Stimulated activated CD4-positive, alpha-beta T cell treated with anti-CD3 and anti-CD28 coated beads, Interleukin-12 subunit alpha, Interleukin-12 subunit beta, amount 100 ng/mL, for 24 hours (primary cell): ENCODE data around the gene BGN.
A peak's percentile ranks its signal among the peaks of the same experiment; 100 is the strongest.

Source experiments
- DNase-seq, 2 experiments: peaks; one replicate each; pipeline ENCODE4 v3.0.0-alpha.2; 2020; ENCODE audit warnings: low read depth in 2 of 2

Gene BGN

DNA sequence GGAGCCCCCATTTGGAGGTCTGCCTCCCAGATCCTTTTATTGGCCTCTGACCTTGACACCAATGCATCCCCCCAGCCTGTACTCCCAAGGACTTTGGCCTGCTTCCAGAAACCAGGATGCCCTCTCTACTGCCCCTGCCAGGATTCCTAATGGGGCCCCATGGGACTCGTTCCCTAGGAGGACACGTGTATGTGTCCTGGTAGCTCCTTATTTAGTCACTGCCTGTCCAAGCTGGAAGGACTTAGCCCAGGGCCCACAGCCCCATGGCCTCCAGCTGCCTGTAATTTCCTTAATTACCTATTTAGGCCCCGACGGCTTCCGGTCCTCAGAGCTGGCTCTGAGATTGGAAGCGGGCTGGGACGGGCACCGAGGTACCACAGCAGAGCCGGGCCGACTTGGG lies 32.0 kb downstream of the BGN start:
- DNase-seq: no peak

DNA sequence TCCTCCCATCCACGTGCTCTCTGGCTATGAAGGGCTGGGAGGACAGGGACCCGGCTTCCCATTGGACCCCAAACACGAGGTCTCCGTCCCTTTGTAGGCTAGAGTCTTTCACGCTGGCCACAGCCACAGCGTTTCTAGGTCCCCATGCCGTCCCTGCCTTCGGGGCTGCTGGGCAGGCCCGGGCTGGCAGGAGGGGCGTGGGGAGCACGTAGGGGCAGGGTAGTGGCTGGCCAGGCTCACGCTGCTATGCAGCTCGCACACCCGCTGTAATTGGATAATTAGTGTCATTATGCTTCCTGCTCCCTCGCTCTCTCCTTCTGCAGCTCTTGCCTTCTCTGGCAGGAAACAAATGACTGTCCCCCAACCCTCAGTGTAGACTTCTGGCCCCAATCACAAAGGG lies 32.4 kb downstream of the BGN start:
- DNase-seq: no peak

DNA sequence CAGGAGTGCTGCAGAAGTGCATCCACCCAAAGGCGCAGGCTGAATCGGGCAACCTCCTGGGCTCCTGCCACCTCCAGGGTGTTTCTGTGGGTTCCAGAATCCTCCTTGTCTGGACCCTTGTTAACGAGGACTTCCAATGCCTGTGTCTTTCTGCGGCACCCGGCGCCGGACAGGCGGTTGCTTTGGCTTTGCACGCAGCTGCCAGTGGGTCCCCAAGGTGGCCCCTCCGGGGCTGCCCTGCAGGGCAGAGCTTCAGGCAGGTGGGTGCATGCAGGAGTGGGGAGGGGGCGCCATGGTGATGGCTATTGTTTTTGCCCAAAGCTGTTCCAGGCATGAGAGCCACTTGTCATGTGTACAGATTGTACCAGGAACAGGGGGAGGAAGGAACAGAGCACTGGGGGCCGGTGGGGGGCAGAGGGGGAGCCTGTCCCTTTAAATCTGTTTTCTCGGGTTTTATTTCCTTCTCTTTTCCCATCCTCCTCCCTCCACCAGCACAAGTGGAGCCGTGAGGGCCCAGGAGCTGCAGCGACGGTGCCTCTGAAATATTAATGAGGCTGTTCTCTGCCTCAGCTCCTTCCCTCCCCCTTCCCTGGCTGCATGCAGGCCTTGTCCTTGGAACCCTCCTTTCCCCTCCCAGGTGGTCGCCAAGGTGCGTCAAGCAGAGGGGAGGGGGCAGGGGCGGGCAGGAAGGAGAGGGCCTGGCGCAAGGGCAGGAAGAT lies 35.8 kb downstream of the BGN start:
- DNase-seq: no peak

DNA sequence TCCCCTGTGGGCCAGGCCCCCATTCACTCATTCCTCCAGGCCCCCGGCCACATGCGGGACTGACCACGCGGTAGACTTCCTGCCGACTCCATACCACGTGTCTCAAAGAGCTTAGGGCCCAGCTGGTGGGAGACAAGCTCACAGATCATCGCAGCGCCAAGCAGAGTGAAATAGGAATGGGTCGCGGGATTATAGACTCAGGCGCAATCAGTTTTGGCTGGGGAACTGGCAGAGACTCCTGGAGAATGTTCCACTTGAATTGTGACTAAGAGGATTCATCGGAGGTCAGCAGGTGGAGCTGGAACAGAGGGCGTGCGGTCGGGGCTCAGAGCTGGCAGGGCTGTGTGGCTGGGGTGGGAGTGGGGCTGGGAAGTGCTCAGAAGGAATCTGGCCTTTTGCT lies 38.3 kb downstream of the BGN start:
- no peak for DNase-seq

DNA sequence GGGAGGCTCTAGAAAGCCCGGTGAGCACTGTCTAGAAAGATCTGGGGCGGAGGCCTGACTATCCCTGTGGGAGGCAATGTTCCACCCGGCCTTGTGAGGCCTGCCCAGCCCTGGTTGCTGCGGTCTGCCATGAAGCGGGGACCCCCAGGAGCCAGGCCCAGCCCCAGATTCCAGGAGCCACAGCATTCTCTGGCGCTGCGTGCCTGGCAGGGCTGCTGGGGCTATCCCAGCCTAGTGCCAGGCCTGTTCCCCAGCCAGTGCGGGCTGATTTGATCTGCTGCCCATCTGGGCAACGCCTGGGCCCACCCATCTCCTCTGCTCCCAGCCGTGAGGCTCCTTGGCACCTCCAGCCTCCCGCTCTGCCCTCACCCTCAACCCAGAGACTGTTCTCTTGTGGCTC lies 42.3 kb downstream of the BGN start:
- DNase-seq: no peak

DNA sequence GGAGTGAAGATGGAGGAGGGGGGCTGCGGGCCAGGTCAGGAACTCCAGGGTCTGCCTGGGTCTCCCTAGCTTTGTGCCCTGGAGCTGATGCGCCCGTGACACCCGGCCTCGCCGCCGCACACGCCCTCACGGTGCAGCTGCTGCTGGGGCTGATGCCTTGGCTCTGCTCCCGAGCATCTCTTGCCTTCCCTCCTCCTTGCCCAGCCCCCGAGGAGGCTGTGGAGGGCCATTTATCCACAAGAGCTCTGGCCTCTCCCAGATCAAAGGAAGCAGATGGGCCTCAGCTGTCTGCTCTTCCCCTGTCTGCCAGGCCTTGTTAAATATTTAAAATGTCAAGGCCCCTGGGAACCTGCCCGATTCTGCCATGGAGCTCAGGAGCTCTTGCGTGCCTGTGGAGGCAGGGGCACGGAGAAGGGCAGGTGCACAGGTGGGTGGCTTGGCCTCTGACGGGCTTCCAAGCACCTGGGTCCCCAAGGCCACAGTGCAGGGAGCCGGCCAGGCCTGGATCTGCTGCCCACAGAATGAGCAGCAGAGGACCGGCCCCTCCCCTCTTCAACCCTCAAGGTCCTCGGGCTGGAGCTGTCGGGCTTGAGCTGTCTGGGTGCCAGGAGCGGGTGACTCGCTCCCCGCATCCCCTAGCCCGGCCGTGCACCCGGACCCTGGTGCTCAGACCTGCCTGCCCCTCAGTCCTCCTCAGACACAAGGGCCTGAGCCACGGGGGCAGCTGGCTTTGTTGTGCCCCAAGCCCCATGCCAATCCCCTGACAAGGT lies 42.9 kb downstream of the BGN start:
- no peak for DNase-seq

DNA sequence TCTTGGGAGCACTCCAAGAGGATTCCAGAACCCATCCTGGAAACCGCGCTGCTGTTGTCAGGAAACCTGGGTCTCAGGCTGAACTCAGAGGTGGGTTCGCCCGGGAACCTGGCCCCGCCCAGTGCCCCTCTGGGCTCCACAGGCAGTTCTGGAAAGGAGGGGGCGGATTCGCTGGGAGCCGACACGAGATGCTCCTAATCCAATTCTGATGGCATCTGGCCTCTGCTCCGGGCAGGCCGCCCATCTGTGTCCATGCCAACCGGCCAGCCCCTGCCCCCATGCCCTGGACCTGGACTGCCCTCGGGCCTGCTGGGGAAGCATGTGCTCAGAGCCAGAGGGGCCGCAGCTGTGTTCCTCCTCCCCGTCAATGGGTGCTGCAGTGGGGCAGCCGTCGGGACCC lies 43.6 kb downstream of the BGN start:
- DNase-seq: no peak

DNA sequence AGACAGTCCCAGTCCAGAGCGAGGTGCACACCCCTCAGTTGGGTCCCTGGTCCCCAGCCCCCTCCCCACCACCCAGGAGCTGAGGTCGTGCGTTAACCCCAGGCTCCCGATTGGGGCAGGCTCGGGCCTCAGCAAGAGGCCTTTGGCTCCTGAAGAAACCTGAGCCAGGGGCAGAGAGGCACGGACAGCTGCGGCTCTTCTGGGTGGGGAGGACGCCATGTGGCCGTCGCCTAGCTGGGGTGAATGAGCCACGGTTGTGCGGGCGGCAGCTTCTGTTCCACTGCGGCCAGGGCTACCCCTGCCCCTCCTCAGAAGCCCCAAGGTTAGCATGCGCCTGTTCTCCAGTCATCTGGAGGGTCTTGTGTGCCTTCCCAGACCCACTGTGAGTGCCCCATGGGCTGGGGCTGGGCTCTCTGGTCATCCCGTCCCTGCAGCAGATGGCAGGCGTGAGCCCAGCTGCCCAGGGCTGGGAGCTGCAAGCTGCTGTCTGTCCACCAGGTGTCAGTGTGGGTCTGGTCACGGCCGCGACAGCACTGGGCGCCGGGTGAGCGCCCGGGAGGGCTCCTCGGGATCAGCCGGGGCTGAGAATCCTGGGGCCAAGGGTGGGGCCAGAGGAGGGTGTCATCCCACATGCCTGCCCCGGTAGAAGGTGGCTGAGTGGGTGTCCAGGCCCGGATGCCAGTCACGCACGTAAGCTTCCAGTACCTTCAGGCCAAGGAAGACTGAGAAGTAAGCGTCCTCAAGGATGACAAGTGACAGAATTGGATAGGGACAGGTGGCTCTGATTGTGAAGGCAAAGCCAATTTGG lies 44.6 kb downstream of the BGN start:
- DNase-seq: peak; percentile 15 to 49

DNA sequence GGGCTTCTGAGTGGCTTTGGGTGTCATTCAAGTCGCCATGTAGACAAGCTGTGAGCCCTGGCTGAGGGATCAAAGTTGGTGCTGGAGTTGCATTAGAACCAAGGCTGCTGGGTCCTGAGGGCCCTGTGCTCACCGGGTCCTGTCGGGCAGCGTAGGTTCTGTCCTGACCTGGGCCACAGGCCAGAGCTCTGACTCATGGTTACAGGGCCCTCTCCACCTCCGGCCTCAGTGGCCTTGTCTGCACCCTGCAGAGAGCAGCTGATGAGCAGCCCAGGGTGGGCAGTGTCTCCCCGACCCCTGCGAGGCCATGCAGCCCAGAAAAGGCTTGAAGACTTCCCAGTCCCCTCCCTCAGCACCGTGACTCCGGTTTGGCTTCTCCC lies 45.2 kb downstream of the BGN start:
- DNase-seq: no peak

DNA sequence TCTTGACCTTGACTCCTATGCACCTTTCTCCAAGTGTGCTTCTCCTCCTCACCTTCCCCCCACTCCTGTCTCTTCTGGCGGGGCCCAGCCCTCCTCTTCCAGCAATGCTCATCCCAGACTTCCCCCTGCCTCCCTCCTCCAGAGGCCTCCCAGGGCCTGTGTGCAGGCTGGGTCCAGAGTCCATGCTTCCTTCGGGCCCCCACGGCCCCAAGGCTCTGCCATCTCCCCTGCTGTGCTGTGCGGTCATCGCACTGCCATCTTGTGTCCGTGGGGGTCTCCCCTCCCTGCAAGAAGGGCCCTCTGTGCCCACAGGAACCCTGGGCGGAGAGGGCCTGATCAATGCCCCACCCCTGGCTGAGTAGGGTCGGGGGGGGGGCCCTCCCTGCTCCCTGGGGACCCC lies 49.9 kb downstream of the BGN start:
- DNase-seq: no peak

DNA sequence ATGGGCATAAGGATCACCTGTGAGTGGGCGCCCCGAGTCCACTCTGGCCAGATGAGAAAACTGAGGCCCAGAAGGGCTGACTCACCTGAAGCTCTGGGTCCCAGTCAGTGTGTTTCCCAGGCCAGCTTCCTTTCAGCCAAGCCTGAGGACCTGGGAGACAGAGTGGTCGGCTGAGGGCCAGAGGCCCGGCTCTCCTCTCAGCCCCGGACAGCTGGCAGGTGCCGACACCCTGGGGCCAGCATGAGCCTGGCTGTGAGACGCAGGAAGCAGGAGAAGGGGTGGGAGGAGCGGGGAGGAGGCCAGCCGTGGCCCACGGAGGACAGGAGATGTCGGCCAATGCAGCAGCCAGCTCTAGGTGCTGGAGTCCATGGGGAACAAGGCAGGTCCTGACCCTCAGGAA lies 51.6 kb downstream of the BGN start:
- DNase-seq: no peak

DNA sequence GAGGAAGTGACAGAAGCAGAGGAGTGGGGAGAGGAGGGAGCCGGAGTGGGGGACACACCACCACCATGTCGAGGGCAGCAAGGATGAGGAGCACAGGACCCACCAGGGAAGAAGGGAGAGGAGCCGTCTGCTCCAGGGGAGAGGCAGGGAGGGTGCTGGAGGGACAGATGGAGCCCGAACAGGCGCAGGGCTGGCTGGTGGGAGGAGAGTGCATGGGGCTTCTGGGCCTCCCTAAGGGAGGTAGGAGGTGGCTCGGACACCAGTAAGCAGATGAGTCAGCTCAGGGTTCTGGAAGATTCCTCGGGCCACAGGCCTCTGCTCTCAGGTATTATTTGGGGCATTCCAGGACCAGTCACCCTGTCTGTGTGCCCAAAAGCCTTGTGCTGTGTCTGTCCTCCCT lies 52.4 kb downstream of the BGN start:
- no peak for DNase-seq

DNA sequence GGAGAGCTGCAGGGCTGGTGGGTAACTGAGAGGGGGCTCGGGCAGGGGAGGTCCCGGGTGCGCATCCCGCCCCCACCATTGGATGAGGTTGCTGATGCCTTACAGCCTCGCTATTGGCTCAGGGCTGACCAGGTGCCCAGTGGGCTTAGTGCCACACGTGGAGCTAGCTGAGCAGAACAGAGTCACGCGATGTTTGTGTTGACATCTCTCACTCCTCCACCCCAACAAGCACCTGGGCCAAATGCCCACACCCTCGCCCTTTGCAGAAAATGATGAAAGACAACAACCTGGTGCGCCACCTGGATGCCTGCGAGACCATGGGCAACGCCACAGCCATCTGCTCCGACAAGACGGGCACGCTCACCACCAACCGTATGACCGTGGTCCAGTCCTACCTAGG lies 54.5 kb downstream of the BGN start:
- no peak for DNase-seq

DNA sequence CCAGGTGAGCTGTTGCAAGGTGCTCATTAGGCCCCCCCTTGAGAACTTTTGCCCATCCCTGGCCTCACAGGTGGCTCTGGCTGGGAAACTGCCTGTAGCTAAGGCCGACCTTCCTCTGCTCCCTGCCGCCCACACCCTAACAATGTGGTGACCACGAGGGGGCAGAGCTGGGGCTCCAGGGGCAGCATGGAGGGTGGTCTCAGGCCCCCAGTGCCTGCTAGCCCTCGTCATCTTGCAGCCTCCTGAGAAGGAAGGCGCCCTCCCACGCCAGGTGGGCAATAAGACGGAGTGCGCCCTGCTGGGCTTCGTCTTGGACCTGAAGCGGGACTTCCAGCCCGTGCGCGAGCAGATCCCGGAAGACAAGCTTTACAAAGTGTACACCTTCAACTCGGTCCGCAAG lies 55.0 kb downstream of the BGN start:
- DNase-seq: no peak

DNA sequence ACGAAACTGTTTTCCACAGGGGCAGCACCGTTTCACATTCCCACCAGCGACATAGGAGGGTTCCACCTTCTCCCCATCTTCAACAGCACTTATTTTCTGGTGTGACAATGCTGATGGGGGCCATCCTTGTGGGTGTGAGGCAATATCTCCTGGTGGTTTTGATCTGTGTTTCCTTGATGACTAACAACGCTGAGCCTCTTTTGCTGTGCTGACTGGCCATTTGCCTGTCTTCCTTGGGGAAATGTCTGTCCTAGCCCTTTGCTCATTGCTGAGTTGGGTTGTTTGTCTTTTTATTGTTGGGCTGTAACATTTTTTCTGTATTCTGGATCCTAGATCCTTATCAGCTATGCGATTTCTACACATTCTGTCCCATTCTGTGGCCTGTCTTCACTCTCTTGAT lies 56.4 kb downstream of the BGN start:
- no peak for DNase-seq

DNA sequence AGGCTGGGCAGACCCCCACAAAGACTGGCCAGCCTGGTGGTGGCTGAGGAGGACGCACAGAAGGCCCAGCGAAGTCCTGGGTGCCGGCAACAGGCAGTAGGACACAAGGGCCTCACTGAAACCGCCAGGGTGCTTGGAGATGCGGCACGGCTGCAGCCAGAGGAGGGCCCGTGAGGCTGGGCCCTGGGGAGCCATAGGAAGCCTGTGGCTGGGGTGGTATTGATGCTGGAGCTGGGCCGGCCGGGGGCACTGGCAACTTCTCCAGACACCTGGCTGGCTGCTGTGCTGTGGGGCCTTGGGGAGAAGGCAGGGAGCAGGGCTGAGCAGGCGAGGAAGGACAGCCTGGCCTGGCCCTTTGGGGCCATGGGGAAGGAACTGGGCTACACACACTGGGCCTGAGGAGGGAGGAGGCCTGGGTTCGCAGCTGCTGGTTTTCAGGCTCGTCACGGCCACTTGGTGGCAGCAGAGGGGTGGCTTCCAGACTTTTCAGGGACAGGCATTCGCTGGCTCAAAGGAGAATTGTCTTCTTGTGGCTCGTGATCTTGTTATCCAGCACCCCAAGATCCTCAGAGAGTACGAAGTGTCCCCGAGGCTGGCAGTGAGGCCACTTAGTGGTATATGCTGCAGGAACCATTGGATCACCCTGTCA lies 59.9 kb downstream of the BGN start:
- peak; percentile 24 to 59 for DNase-seq

DNA sequence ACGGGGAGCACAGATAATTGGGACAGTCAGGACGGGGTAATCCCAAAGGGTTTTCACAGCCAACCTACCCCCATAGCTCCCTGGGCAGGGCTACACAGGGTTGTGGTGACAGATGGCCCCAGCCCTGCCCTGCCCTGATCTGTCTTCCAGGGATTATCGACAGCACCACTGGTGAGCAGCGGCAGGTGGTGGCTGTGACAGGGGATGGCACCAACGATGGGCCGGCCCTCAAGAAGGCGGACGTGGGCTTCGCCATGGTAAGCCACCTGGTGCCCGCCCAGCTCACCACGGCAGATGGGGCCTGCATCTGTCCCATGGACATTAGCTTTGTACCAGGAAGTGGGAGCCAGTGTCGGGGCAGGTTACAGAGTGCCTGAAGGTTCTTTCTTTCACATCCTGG lies 62.0 kb downstream of the BGN start:
- no peak for DNase-seq

DNA sequence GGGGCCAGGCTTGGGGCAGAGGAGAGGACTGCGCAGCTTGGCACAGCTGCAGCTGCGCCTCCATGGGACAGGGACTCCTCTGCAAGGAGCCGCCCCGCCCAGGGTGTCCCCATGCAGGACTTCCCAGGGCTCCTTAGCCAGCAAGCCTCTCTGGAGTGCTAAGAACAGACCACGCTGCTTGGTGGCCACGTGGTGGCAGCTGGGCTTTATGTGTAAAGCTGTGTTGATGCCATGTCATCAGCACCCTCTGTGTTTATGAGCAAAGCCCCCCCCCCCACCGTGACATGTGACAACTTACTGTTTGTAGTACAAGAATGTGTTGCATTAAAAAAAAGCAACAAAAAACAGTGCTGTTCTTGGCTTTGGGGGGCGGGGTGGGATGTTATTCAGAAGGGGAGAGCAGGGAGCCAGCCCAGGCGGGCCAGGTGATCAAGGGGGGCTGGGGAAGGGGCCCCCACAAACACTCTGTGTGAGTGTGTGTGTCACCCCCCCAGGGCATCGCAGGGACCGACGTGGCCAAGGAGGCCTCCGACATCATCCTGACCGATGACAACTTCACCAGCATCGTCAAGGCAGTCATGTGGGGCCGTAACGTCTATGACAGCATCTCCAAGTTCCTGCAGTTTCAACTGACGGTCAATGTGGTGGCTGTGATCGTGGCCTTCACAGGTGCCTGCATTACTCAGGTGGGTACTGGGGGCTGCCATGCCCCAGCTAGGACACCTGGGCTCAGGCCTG lies 63.0 kb downstream of the BGN start:
- DNase-seq: no peak
